Upper lobe of right lung (tissue), 1 donor: ENCODE results near the gene TMPRSS4. TPM values are rescaled to one million over a fixed set of nuclear protein-coding genes. Genes with fewer than 3 reads are reported as not detected.

Source experiments
- ATAC-seq: fragments of 200-7000 bp; cut with Tn5 transposase; one replicate; pipeline ENCODE4 v1.9.1; 2020; ENCODE audit warnings: mild to moderate bottlenecking, moderate library complexity
- DNase-seq: peaks from one replicate; pipeline ENCODE4 v3.0.0-alpha.2; 2020
- H3K27ac ChIP-seq: fragments of 200-600 bp; one replicate; pipeline ENCODE4 v1.8.0; 2022
- H3K27me3 ChIP-seq: fragments of 200-600 bp; one replicate; pipeline ENCODE4 v1.8.0; 2022; ENCODE audit warnings: mild to moderate bottlenecking
- H3K36me3 ChIP-seq: fragments of 200-600 bp; one replicate; pipeline ENCODE4 v1.8.0; 2022
- H3K4me1 ChIP-seq: fragments of 200-600 bp; one replicate; pipeline ENCODE4 v1.8.0; 2022
- H3K4me3 ChIP-seq: fragments of 200-600 bp; one replicate; pipeline ENCODE4 v1.8.0; 2022; ENCODE audit warnings: mild to moderate bottlenecking
- H3K9me3 ChIP-seq: fragments of 200-600 bp; one replicate; pipeline ENCODE4 v1.8.0; 2022
- intact Hi-C: fragments of 100-400 bp; cut with DNase I; formaldehyde crosslinking; loops from one replicate; pipeline ENCODE4 v1.11.0; 2022
- total RNA-seq: library from RNA; stranded (reverse); fragmentation: NEBNext Ultra II Directional; extraction: Animal tissue kit (Norgen Biotek cat#: 25700); gene quantifications from one replicate; pipeline ENCODE4 v1.2.1, GENCODE V29; 2021
- TF ChIP-seq, protein P1 (sequence below): fragments of 200-600 bp; IDR thresholded peaks from one replicate; pipeline ENCODE4 v1.8.0; 2022; ENCODE audit warnings: antibody characterized with exemption
- donor health status: DM: no; HTN: yes; CAD: no; lungs with severe emphysema.

TMPRSS4 gene
- total RNA-seq, 1 donor from 2014 or later = 3.0 TPM

DNA sequence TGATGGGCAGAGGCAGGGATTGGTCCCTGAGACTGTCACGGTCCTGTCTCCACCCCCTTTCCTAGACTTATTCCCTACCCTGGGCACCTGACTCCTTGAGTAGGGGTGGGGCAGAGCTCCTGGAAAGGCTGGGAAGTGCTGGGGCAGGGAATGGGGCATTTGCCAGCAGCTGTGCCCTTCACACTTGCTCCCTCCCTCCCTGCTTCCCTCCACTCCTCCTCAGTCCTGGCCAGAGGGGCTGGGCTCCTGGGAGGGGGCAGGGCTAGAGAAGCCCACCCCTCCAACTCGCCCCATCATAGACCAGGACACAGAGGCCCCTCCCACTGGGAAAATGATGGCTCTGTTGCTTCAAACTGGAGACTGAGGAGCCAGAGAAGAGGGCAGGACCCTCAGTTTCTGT lies 88.0 kb downstream of the TMPRSS4 start:
- Histone ChIP-seq H3K27me3 (no peaks in the 10 kb centered on the region), H3K4me3 (no peak overlapping the region), H3K27ac (no peak overlapping the region), H3K36me3 (no peaks in the 10 kb centered on the region), H3K4me1 (no peaks in the 10 kb centered on the region), H3K9me3 (no peaks in the 10 kb centered on the region)
- intact Hi-C loops = no loop called here
- DNase-seq = no peak
- TF ChIP-seq, protein P1, sequence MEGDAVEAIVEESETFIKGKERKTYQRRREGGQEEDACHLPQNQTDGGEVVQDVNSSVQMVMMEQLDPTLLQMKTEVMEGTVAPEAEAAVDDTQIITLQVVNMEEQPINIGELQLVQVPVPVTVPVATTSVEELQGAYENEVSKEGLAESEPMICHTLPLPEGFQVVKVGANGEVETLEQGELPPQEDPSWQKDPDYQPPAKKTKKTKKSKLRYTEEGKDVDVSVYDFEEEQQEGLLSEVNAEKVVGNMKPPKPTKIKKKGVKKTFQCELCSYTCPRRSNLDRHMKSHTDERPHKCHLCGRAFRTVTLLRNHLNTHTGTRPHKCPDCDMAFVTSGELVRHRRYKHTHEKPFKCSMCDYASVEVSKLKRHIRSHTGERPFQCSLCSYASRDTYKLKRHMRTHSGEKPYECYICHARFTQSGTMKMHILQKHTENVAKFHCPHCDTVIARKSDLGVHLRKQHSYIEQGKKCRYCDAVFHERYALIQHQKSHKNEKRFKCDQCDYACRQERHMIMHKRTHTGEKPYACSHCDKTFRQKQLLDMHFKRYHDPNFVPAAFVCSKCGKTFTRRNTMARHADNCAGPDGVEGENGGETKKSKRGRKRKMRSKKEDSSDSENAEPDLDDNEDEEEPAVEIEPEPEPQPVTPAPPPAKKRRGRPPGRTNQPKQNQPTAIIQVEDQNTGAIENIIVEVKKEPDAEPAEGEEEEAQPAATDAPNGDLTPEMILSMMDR = no peak
- no peak for ATAC-seq

DNA sequence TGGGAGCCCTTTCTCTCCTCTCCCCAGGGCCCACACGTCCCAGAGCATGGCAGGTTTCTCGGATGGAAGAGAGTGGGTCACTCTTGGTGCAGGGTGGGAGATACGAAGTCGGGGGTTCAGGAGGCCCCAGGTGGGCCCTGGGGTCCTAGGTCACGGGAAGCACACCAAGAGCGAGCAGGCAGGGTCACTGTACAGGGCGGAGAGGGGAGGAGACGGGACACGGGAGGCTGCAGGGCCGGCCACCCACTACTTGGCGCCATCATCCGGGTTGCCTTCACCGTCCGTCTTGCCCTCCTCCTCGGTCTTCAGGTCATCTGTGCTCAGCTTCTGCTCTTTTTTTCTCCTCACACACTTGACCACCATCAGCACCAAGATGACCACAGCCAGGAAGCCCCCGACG lies 89.8 kb downstream of the TMPRSS4 start:
- Histone ChIP-seq H3K36me3 (no peaks in the 10 kb centered on the region), H3K4me3 (no peak overlapping the region), H3K27ac (no peak overlapping the region), H3K9me3 (no peaks in the 10 kb centered on the region), H3K27me3 (no peaks in the 10 kb centered on the region), H3K4me1 (peaks cover 4% of the 10 kb centered on the region)
- DNase-seq = no peak
- intact Hi-C loops = no loop called here
- TF ChIP-seq, protein P1 = no peak
- no peak for ATAC-seq

DNA sequence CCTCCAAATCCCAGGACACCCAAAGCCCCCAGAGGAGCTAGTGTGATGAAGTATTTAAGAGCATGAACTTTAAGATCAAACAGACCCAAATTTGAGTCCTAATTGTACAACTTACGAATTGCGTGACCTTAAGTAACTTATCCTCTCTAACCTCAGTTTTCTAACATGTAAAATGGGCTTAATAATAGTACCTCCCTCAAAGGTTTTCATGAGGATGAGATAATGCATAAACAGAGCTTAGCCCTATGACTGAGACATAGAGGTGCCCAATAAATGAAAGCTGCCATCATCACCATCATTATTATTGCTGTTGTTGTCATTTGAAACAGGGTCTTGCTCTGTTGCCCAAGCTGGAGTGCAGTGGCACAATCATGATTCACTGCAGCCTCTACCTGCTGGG lies 90.4 kb downstream of the TMPRSS4 start:
- intact Hi-C loops = no loop called here
- Histone ChIP-seq H3K27ac (no peak overlapping the region), H3K27me3 (no peaks in the 10 kb centered on the region), H3K4me1 (peaks cover 4% of the 10 kb centered on the region), H3K4me3 (no peak overlapping the region), H3K9me3 (no peaks in the 10 kb centered on the region), H3K36me3 (no peaks in the 10 kb centered on the region)
- DNase-seq (no peak), ATAC-seq (no peak)
- TF ChIP-seq, protein P1 = no peak

DNA sequence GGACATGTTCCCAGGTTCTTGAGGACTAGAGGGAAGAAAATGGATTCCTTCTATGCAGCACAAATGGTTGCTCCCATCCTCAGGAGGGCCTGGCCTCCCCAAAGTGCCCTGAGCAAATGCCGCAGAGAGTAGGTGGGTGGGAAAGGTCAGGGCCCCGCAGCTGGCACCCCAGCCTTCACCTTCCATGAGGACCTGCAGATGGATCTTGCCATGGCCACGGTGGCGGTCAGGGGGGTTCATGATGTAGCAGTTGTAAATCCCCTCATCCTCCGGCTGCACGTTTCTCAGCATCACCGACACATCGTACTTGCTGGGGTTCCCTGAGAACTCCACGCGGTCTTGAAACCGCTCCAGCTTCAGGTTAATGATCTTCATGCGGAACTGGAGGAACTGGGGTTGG lies 91.0 kb downstream of the TMPRSS4 start:
- no peak for ATAC-seq
- no peak overlapping the region for H3K27ac ChIP-seq
- no peaks in the 10 kb centered on the region for H3K36me3 ChIP-seq
- no peak overlapping the region for H3K4me3 ChIP-seq
- no peak for DNase-seq
- TF ChIP-seq, protein P1 = no peak
- intact Hi-C loops = no loop called here
- no peaks in the 10 kb centered on the region for H3K9me3 ChIP-seq
- H3K27me3 ChIP-seq = no peaks in the 10 kb centered on the region
- peaks cover 4% of the 10 kb centered on the region for H3K4me1 ChIP-seq

DNA sequence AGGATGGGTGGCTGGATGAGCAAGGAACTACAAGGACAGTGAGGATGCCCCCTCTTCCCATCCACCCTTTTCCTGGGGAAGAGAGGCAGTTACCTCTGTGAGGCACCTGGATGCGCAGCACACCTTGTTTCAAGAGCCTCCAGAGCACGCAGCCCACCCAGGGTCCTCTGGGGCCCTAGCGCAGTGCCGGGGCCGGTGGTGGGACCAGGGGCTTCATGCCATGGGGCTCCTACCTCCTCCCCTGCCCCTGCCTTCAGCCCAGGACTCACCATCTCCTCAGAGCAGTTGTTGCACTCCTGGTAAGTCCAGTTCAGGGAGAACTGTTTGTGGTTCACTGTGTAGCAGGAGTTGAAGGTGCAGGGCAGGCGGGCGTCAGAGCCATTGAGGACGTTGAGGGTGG lies 91.4 kb downstream of the TMPRSS4 start:
- H3K9me3 ChIP-seq = no peaks in the 10 kb centered on the region
- no peak overlapping the region for H3K4me3 ChIP-seq
- H3K36me3 ChIP-seq = no peaks in the 10 kb centered on the region
- H3K27me3 ChIP-seq = no peaks in the 10 kb centered on the region
- TF ChIP-seq, protein P1 = no peak
- intact Hi-C loops = no loop called here
- no peak overlapping the region for H3K27ac ChIP-seq
- DNase-seq (no peak), ATAC-seq (no peak)
- H3K4me1 ChIP-seq = peaks cover 4% of the 10 kb centered on the region

DNA sequence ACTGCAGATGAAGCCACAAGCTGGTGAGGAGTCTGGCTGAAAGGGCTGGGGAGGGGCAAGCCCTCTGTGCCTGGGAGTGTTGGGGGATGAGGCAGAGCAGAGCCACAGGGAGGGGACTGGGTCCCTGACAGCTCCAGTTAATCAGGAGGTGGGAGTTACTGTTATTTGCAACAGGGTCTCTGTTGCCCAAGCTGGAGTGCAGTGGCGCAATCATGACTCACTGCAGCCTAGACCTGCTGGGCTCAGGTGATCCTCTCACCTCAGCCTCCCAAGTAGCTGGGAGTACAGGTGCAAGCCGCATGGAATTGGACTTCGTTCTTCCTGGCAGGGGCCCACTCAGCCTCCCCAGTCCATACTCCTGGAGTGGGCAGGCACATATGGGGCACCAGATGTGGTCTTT lies 91.9 kb downstream of the TMPRSS4 start:
- ATAC-seq = no peak

More for the DNA sequence above, 91.9 kb downstream of the TMPRSS4 start:
- H3K4me1 ChIP-seq = peaks cover 4% of the 10 kb centered on the region
- DNase-seq = no peak
- H3K9me3 ChIP-seq = no peaks in the 10 kb centered on the region
- intact Hi-C loops = no loop called here
- no peaks in the 10 kb centered on the region for H3K27me3 ChIP-seq
- no peak overlapping the region for H3K27ac ChIP-seq
- no peak overlapping the region for H3K4me3 ChIP-seq
- TF ChIP-seq, protein P1 = no peak
- H3K36me3 ChIP-seq = no peaks in the 10 kb centered on the region
